Common myeloid progenitor, CD34-positive (primary cell): Measurements from ENCODE around the gene SEMA6A.

Experiments used
- CTCF ChIA-PET: fragments of 350-600 bp; sonication (Branson Sonifier 250); formaldehyde crosslinking; loops from one replicate; lab custom pipeline; 2021; ENCODE audit warnings: antibody characterized with exemption; lab: Charles Lee
- POLR2A ChIA-PET: fragments of 350-600 bp; sonication (Branson Sonifier 250); formaldehyde crosslinking; loops from one replicate; lab custom pipeline; 2021; ENCODE audit warnings: antibody characterized with exemption; lab: Charles Lee
- DNase-seq, 3 donors: peaks; one replicate each; pipeline versions ENCODE4 v3.0.0 to v3.0.0-alpha.2; 2013
- H3K27ac ChIP-seq, 2 experiments: 1 replicate in 1 of 2; 2 replicates in 1 of 2; pipeline ENCODE4 v1.7.0; 2013; ENCODE audit warnings: inconsistent platforms in 2 of 2, low read length in 2 of 2, mild to moderate bottlenecking in 2 of 2, low read depth in 1 of 2, moderate library complexity in 1 of 2; ENCODE audit not compliant: severe bottlenecking in 2 of 2, insufficient read depth in 1 of 2, poor library complexity in 1 of 2
- H3K27me3 ChIP-seq, 5 experiments: replicated peaks in 2 of 5; 1 replicate in 3 of 5; 2 replicates in 2 of 5; pipeline versions ENCODE4 v1.6.1 to v1.7.0; 2013; ENCODE audit warnings: low read length in 4 of 5, mild to moderate bottlenecking in 2 of 5, moderate library complexity in 2 of 5, inconsistent platforms in 1 of 5; ENCODE audit not compliant: insufficient read depth in 5 of 5, control insufficient read depth in 4 of 5
- H3K36me3 ChIP-seq, 4 experiments: 1 replicate in 2 of 4; 2 replicates in 2 of 4; pipeline versions ENCODE4 v1.6.1 to v1.7.0; 2013; ENCODE audit warnings: low read length in 3 of 4, control low read depth in 1 of 4, mild to moderate bottlenecking in 1 of 4; ENCODE audit not compliant: control insufficient read depth in 4 of 4, insufficient read depth in 4 of 4
- H3K4me1 ChIP-seq, 4 experiments: 1 replicate in 3 of 4; 2 replicates in 1 of 4; pipeline versions ENCODE4 v1.6.1 to v1.7.1; 2013; ENCODE audit warnings: low read length in 3 of 4, mild to moderate bottlenecking in 3 of 4, control low read depth in 1 of 4, inconsistent platforms in 1 of 4, moderate library complexity in 1 of 4; ENCODE audit not compliant: control insufficient read depth in 4 of 4, insufficient read depth in 4 of 4; ENCODE audit errors: control extremely low read depth in 1 of 4
- H3K4me3 ChIP-seq, 7 experiments: 1 replicate in 4 of 7; 2 replicates in 3 of 7; pipeline versions ENCODE4 v1.5.1 to v1.7.0; 2013; ENCODE audit warnings: mild to moderate bottlenecking in 7 of 7, low read length in 6 of 7, moderate library complexity in 6 of 7, inconsistent platforms in 2 of 7, low read depth in 2 of 7, control low read depth in 1 of 7; ENCODE audit not compliant: insufficient read depth in 4 of 7, control insufficient read depth in 1 of 7; ENCODE audit errors: extremely low read depth in 1 of 7
- H3K9me3 ChIP-seq, 5 experiments: 1 replicate in 4 of 5; 2 replicates in 1 of 5; pipeline versions ENCODE4 v1.6.1 to v1.7.1; 2013; ENCODE audit warnings: low read length in 4 of 5, mild to moderate bottlenecking in 2 of 5, inconsistent platforms in 1 of 5, low read depth in 1 of 5, moderate library complexity in 1 of 5; ENCODE audit not compliant: control insufficient read depth in 4 of 5, insufficient read depth in 2 of 5; ENCODE audit errors: control extremely low read depth in 1 of 5
- WGBS: methylation state at CpG from one replicate; pipeline ENCODE4 v1.1.5; 2013; ENCODE audit not compliant: insufficient coverage; 5-methylcytosine and 5-hydroxymethylcytosine counted together

The SEMA6A gene

GRCh38 chr5:116395631-116396203 is 178.9 kb downstream of the SEMA6A start:
- ChIA-PET POLR2A (no interaction called here), CTCF (interaction anchor here (1.0 kb wide), 1 partner anchor 97 kb away, joined by 4 read pairs; no protein-coding TSS in a partner anchor)
- WGBS: 100% methylated on average over 2 of the region's 4 CpGs

GRCh38 chr5:116395226-116395625 is 179.4 kb downstream of the SEMA6A start:
- H3K27me3 ChIP-seq: no peaks in the 10 kb centered on the region
- 93% methylated on average over 7 of the region's 9 CpGs for WGBS
- H3K27ac ChIP-seq: no peak overlapping the region
- H3K9me3 ChIP-seq: no peaks in the 10 kb centered on the region
- H3K4me1 ChIP-seq: no peaks in the 10 kb centered on the region
- ChIA-PET CTCF (no interaction called here), POLR2A (no interaction called here)
- H3K36me3 ChIP-seq: peaks cover 0 to 3% (median 1%) of the 10 kb centered on the region in 4 experiments
- no peak overlapping the region for H3K4me3 ChIP-seq
- DNase-seq: no peak

More at GRCh38 chr5:116395631-116396203, 178.9 kb downstream of the SEMA6A start:
- DNase-seq: no peak
- Histone ChIP-seq H3K27ac (no peak overlapping the region), H3K36me3 (peaks cover 0 to 3% (median 2%) of the 10 kb centered on the region in 4 experiments), H3K27me3 (no peaks in the 10 kb centered on the region), H3K4me3 (no peak overlapping the region), H3K9me3 (no peaks in the 10 kb centered on the region), H3K4me1 (no peaks in the 10 kb centered on the region)

GRCh38 chr5:116394186-116394867 is 180.3 kb downstream of the SEMA6A start:
- CTCF ChIA-PET: no interaction called here
- POLR2A ChIA-PET: no interaction called here

More at GRCh38 chr5:116394186-116394867, 180.3 kb downstream of the SEMA6A start:
- no peaks in the 10 kb centered on the region for H3K9me3 ChIP-seq
- peaks cover 0 to 3% (median 0%) of the 10 kb centered on the region in 4 experiments for H3K36me3 ChIP-seq
- DNase-seq: no peak
- WGBS: 100% methylated on average over 1 of the region's 5 CpGs
- no peak overlapping the region for H3K4me3 ChIP-seq
- H3K4me1 ChIP-seq: no peaks in the 10 kb centered on the region
- no peaks in the 10 kb centered on the region for H3K27me3 ChIP-seq
- H3K27ac ChIP-seq: no peak overlapping the region
